HepG2 (cell line): ENCODE measurements around the gene IGFBP5. TPM values are rescaled to one million over a fixed set of nuclear protein-coding genes. Genes with fewer than 3 reads are reported as not detected.

ENCODE experiments used
- ATAC-seq: fragments of 200-7000 bp; cut with Tn5 transposase; 3 replicates; pipeline ENCODE4 v1.9.1; 2020; ENCODE audit warnings: mild to moderate bottlenecking, moderate library complexity
- BruUV-seq: library from RNA; stranded (reverse); fragments of 400-500 nt; replicated peaks from 2 replicates; lab custom pipeline; 2021; lab: Mats Ljungman, UMichigan
- CTCF ChIA-PET: fragments of 300-600 bp; formaldehyde crosslinking; extraction: SDS; loops from one replicate; lab custom pipeline; 2021; ENCODE audit warnings: low total read pairs, inconsistent platforms, low intra/inter-chr PET ratio; lab: Yijun Ruan, JAX
- POLR2A ChIA-PET: fragments of 350-600 bp; sonication (Branson Sonifier 250); formaldehyde crosslinking; loops from one replicate; lab custom pipeline; 2020; ENCODE audit warnings: antibody characterized with exemption, inconsistent platforms; lab: Yijun Ruan, JAX
- DNase-seq: peaks from one replicate; pipeline ENCODE4 v3.0.0-alpha.2; 2015; ENCODE audit warnings: low spot score
- FAIRE-seq: peaks from 3 replicates; lab custom pipeline; 2011; peaks lifted over from hg19 to GRCh38; lab: Jason Lieb, UNC
- H2AFZ ChIP-seq: one replicate; pipeline ENCODE4 v1.6.1; 2011; ENCODE audit warnings: low read length, inconsistent platforms
- H3K27ac ChIP-seq: fragments of 300-600 bp; 3 replicates; pipeline ENCODE4 v1.8.0; 2011; ENCODE audit warnings: mixed run types, mild to moderate bottlenecking, mixed read lengths, low read length, inconsistent platforms; ENCODE audit not compliant: insufficient read depth; ENCODE audit errors: extremely low read length
- H3K27me3 ChIP-seq, 2 experiments: fragments of 200-600 bp in 1 of 2; 2 replicates in 1 of 2; 3 replicates in 1 of 2; pipeline versions ENCODE4 v1.6.0 to v1.8.0; 2011; ENCODE audit warnings: low read length in 2 of 2, mild to moderate bottlenecking in 2 of 2, moderate library complexity in 2 of 2, inconsistent platforms in 1 of 2; ENCODE audit not compliant: insufficient read depth in 2 of 2, control insufficient read depth in 1 of 2
- H3K36me3 ChIP-seq, 2 experiments: fragments of 200-600 bp in 1 of 2; replicated peaks in 1 of 2; 2 replicates in 1 of 2; 3 replicates in 1 of 2; pipeline versions ENCODE4 v1.5.1 to v1.8.0; 2011; ENCODE audit warnings: low read length in 2 of 2, inconsistent platforms in 1 of 2; ENCODE audit not compliant: insufficient read depth in 2 of 2, control insufficient read depth in 1 of 2
- H3K4me1 ChIP-seq: 2 replicates; pipeline ENCODE4 v1.5.1; 2012; ENCODE audit warnings: low read length, inconsistent platforms; ENCODE audit not compliant: insufficient read depth
- H3K4me2 ChIP-seq: 2 replicates; pipeline ENCODE4 v1.6.0; 2011; ENCODE audit warnings: low read depth, low read length, inconsistent platforms
- H3K4me3 ChIP-seq, 3 experiments: fragments of 200-600 bp in 1 of 3; sonication (generic), shearing (Covaris generic) in 1 of 3; replicated peaks in 1 of 3; 2 replicates each; pipeline ENCODE4 v1.5.1; 2011 to 2016; ENCODE audit warnings: low read length in 3 of 3, inconsistent platforms in 2 of 3, low read depth in 2 of 3, mild to moderate bottlenecking in 2 of 3, control low read depth in 1 of 3, mixed read lengths in 1 of 3; ENCODE audit not compliant: insufficient read depth in 1 of 3
- H3K79me2 ChIP-seq: one replicate; pipeline ENCODE4 v1.6.1; 2011; ENCODE audit warnings: low read length, inconsistent platforms; ENCODE audit not compliant: insufficient read depth
- H3K9ac ChIP-seq: 2 replicates; pipeline ENCODE4 v1.6.0; 2011; ENCODE audit warnings: mild to moderate bottlenecking, low read depth, low read length, inconsistent platforms; ENCODE audit not compliant: insufficient read depth
- H3K9me3 ChIP-seq: 2 replicates; pipeline ENCODE4 v1.5.1; 2012; ENCODE audit warnings: mild to moderate bottlenecking, low read length
- H4K20me1 ChIP-seq: 2 replicates; pipeline ENCODE4 v1.6.0; 2011; ENCODE audit warnings: inconsistent platforms, mild to moderate bottlenecking, low read length, moderate library complexity; ENCODE audit not compliant: insufficient read depth
- CBX1 ChIP-seq: IDR thresholded peaks from one replicate; pipeline ENCODE4 v1.6.1; 2016; ENCODE audit warnings: antibody characterized with exemption, low read depth
- HNRNPH1 ChIP-seq: fragments of 200-400 bp; formaldehyde crosslinking; optimal IDR thresholded peaks from 2 replicates; pipeline ENCODE3; 2017; ENCODE audit warnings: mild to moderate bottlenecking, low read depth, low read length
- HNRNPUL1 ChIP-seq: fragments of 200-400 bp; formaldehyde crosslinking; IDR thresholded peaks from 2 replicates; pipeline ENCODE4 v1.6.1; 2017; ENCODE audit warnings: low read depth, mild to moderate bottlenecking, low read length, moderate library complexity
- IRF9 ChIP-seq: sonication (generic); formaldehyde crosslinking; IDR thresholded peaks from 2 replicates; pipeline ENCODE4 v1.8.0; 2022; ENCODE audit warnings: missing genetic modification reagents, mild to moderate bottlenecking, borderline replicate concordance
- JARID2 ChIP-seq: sonication (generic); formaldehyde crosslinking; IDR thresholded peaks from 2 replicates; pipeline ENCODE4 v1.8.1; 2023; ENCODE audit warnings: missing genetic modification reagents, inconsistent platforms; ENCODE audit not compliant: insufficient replicate concordance
- NFYC ChIP-seq: IDR thresholded peaks from 2 replicates; pipeline ENCODE4 v1.6.1; 2016; ENCODE audit warnings: missing genetic modification reagents, missing compliant biosample characterization
- PHF8 ChIP-seq: sonication (generic); formaldehyde crosslinking; IDR thresholded peaks from 2 replicates; pipeline ENCODE4 v1.5.0; 2020; ENCODE audit warnings: missing genetic modification reagents
- RAD21 ChIP-seq: fragments of 450-650 bp; formaldehyde crosslinking; IDR thresholded peaks from 2 replicates; pipeline ENCODE4 v1.5.0; 2020; ENCODE audit warnings: mild to moderate bottlenecking
- SMC3 ChIP-seq: IDR thresholded peaks from 2 replicates; pipeline ENCODE4 v1.6.1; 2011; ENCODE audit warnings: low read length, improper control_type of control experiment
- ZNF547 ChIP-seq: sonication (generic); formaldehyde crosslinking; IDR thresholded peaks from 2 replicates; pipeline ENCODE4 v1.5.1; 2020; ENCODE audit warnings: mild to moderate bottlenecking, missing genetic modification reagents
- ZNF552 ChIP-seq: sonication (generic); formaldehyde crosslinking; IDR thresholded peaks from 2 replicates; pipeline ENCODE4 v1.9.0; 2022; ENCODE audit warnings: missing genetic modification reagents, mild to moderate bottlenecking, borderline replicate concordance
- ZNF672 ChIP-seq: sonication (generic); formaldehyde crosslinking; IDR thresholded peaks from 2 replicates; pipeline ENCODE4 v1.8.1; 2022; ENCODE audit warnings: missing genetic modification reagents
- WGBS: methylation state at CpG from one replicate; pipeline ENCODE4 v1.1.6; 2017; ENCODE audit warnings: low lambda C conversion rate; 5-methylcytosine and 5-hydroxymethylcytosine counted together
- in situ Hi-C: cut with HindIII; loops from 2 replicates; pipeline ENCODE4 v1.10.0; 2017; ENCODE audit warnings: low pct_unique_long_range_greater_than_20kb; ENCODE audit not compliant: extremely low pct_ligation_motif_present
- intact Hi-C: fragments of 100-400 bp; cut with micrococcal nuclease; formaldehyde crosslinking; loops from one replicate; pipeline ENCODE4 v1.10.0; 2022; ENCODE audit not compliant: unreplicated experiment
- polyA plus RNA-seq, 8 experiments: library from polyadenylated mRNA; depleted of rRNA in 3 of 8; stranded (reverse) in 7 of 8; unstranded in 1 of 8; fragments of >200 nt; fragmentation: Illumina TruSeq in 4 of 8; extraction: Trizol in 4 of 8; gene quantifications; 2 replicates each; pipeline versions ENCODE4 v1.2.1 to v1.2.3, GENCODE V29; 2011 to 2016; ENCODE audit warnings: low read depth in 4 of 8, missing spikeins in 1 of 8, mixed read lengths in 1 of 8; ENCODE audit not compliant: insufficient read depth in 1 of 8
- total RNA-seq, 5 experiments: library from RNA; depleted of rRNA; stranded (reverse); fragments of >200 nt; fragmentation: Illumina TruSeq; extraction: Trizol; gene quantifications; 2 replicates each; pipeline ENCODE4 v1.2.3, GENCODE V29; 2016; ENCODE audit warnings: low read depth in 1 of 5
- TF ChIP-seq, protein P1 (sequence below): sonication (generic); formaldehyde crosslinking; IDR thresholded peaks from 2 replicates; pipeline ENCODE4 v1.5.0; 2020; ENCODE audit warnings: mild to moderate bottlenecking, missing genetic modification reagents, moderate library complexity
- TF ChIP-seq, protein P2 (sequence below): sonication (generic); formaldehyde crosslinking; IDR thresholded peaks from 2 replicates; pipeline ENCODE4 v1.4.0; 2020; ENCODE audit warnings: missing genetic modification reagents
- TF ChIP-seq, protein P3 (sequence below): sonication (generic); formaldehyde crosslinking; IDR thresholded peaks from 2 replicates; pipeline ENCODE4 v1.5.0; 2020; ENCODE audit warnings: missing genetic modification reagents
- TF ChIP-seq, protein P4 (sequence below): sonication (generic); formaldehyde crosslinking; IDR thresholded peaks from 2 replicates; pipeline ENCODE4; 2020; ENCODE audit warnings: missing genetic modification reagents, mild to moderate bottlenecking, borderline replicate concordance

The IGFBP5 gene
- total and polyA plus RNA-seq, 2 of the 13 experiments (the other 11 are each of a cell fraction or from before 2014, with no cell fraction given), result 0.15 TPM; not detected in 1

GRCh38 chr2:216687646-216688045, 7.7 kb downstream of the IGFBP5 start (continued):
- TF ChIP-seq, protein P1, sequence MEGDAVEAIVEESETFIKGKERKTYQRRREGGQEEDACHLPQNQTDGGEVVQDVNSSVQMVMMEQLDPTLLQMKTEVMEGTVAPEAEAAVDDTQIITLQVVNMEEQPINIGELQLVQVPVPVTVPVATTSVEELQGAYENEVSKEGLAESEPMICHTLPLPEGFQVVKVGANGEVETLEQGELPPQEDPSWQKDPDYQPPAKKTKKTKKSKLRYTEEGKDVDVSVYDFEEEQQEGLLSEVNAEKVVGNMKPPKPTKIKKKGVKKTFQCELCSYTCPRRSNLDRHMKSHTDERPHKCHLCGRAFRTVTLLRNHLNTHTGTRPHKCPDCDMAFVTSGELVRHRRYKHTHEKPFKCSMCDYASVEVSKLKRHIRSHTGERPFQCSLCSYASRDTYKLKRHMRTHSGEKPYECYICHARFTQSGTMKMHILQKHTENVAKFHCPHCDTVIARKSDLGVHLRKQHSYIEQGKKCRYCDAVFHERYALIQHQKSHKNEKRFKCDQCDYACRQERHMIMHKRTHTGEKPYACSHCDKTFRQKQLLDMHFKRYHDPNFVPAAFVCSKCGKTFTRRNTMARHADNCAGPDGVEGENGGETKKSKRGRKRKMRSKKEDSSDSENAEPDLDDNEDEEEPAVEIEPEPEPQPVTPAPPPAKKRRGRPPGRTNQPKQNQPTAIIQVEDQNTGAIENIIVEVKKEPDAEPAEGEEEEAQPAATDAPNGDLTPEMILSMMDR (CRISPR knock-in tag), result peak; percentile 58
- peak; percentile 57 for TF ChIP-seq SMC3
- 0 out of 2 replicates have a peak, but pooled peaks have one; percentile 26 for TF ChIP-seq RAD21 (CRISPR knock-in tag)

- CTCF ChIA-PET, result interaction anchor here (1.6 kb wide), 1 partner anchor 1026 kb away, joined by 3 read pairs; no protein-coding TSS in a partner anchor
- H4K20me1 ChIP-seq, result no peaks in the 10 kb centered on the region
- in situ Hi-C loops, result loop anchor here (10.0 kb wide), 1 partner anchor 1068 kb away; no protein-coding TSS in a partner anchor
- TF ChIP-seq PHF8, result no peak
- TF ChIP-seq ZNF672 (CRISPR knock-in tag), result no peak
- TF ChIP-seq, protein P2, sequence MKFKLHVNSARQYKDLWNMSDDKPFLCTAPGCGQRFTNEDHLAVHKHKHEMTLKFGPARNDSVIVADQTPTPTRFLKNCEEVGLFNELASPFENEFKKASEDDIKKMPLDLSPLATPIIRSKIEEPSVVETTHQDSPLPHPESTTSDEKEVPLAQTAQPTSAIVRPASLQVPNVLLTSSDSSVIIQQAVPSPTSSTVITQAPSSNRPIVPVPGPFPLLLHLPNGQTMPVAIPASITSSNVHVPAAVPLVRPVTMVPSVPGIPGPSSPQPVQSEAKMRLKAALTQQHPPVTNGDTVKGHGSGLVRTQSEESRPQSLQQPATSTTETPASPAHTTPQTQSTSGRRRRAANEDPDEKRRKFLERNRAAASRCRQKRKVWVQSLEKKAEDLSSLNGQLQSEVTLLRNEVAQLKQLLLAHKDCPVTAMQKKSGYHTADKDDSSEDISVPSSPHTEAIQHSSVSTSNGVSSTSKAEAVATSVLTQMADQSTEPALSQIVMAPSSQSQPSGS, result no peak
- TF ChIP-seq, protein P3, sequence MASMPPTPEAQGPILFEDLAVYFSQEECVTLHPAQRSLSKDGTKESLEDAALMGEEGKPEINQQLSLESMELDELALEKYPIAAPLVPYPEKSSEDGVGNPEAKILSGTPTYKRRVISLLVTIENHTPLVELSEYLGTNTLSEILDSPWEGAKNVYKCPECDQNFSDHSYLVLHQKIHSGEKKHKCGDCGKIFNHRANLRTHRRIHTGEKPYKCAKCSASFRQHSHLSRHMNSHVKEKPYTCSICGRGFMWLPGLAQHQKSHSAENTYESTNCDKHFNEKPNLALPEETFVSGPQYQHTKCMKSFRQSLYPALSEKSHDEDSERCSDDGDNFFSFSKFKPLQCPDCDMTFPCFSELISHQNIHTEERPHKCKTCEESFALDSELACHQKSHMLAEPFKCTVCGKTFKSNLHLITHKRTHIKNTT (CRISPR knock-in tag), result no peak
- no peak for TF ChIP-seq ZNF552 (CRISPR knock-in tag)
- no peak for TF ChIP-seq HNRNPUL1
- no peak for TF ChIP-seq ZNF547 (CRISPR knock-in tag)
- TF ChIP-seq CBX1, result no peak
- TF ChIP-seq, protein P4, sequence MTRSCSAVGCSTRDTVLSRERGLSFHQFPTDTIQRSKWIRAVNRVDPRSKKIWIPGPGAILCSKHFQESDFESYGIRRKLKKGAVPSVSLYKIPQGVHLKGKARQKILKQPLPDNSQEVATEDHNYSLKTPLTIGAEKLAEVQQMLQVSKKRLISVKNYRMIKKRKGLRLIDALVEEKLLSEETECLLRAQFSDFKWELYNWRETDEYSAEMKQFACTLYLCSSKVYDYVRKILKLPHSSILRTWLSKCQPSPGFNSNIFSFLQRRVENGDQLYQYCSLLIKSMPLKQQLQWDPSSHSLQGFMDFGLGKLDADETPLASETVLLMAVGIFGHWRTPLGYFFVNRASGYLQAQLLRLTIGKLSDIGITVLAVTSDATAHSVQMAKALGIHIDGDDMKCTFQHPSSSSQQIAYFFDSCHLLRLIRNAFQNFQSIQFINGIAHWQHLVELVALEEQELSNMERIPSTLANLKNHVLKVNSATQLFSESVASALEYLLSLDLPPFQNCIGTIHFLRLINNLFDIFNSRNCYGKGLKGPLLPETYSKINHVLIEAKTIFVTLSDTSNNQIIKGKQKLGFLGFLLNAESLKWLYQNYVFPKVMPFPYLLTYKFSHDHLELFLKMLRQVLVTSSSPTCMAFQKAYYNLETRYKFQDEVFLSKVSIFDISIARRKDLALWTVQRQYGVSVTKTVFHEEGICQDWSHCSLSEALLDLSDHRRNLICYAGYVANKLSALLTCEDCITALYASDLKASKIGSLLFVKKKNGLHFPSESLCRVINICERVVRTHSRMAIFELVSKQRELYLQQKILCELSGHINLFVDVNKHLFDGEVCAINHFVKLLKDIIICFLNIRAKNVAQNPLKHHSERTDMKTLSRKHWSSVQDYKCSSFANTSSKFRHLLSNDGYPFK (CRISPR knock-in tag), result no peak
- TF ChIP-seq NFYC, result no peak
- TF ChIP-seq IRF9 (CRISPR knock-in tag), result no peak
- no peak for TF ChIP-seq HNRNPH1
- no peak for TF ChIP-seq JARID2 (CRISPR knock-in tag)
Measured at GRCh38 chr2:216687111-216687510, 8.2 kb downstream of the IGFBP5 start.

More at GRCh38 chr2:216687111-216687510, 8.2 kb downstream of the IGFBP5 start:
- no TSS peak for BruUV-seq
- Histone ChIP-seq H3K27me3 (peaks cover 16 to 35% of the 10 kb centered on the region in 2 experiments; a peak in 4 of 5 replicates), H3K4me3 (no peak overlapping the region), H3K36me3 (no peaks in the 10 kb centered on the region), H3K4me1 (no peaks in the 10 kb centered on the region), H3K27ac (no peak overlapping the region), H3K9ac (no peak overlapping the region), H3K79me2 (no peaks in the 10 kb centered on the region), H3K4me2 (no peak overlapping the region), H2AFZ (no peak overlapping the region), H3K9me3 (no peaks in the 10 kb centered on the region)
- POLR2A ChIA-PET, result no interaction called here
- WGBS, result 22% methylated on average over 5 of the region's 5 CpGs
- DNase-seq, result no peak
- no peak for FAIRE-seq
- intact Hi-C loops, result no loop called here
- ATAC-seq, result no peak
